NOMO-1 treated with dmso at 0.1 percent for 144 hours (cell line): ENCODE measurements around the gene LINS1.
"Not testable (repeated sequence)": the region's sequence is repeated elsewhere in the genome, so short reads cannot be mapped to it uniquely, and the experiment has no call there.

ENCODE experiments used
- DNase-seq: peaks from one replicate; lab custom pipeline; 2025; ENCODE audit not compliant: unreplicated experiment; lab: John Stamatoyannopoulos, UW

LINS1 gene

GRCh38 chr15:100601617-100602063 lies 344 bp downstream of the LINS1 start:
- DNase-seq = no peak

- peak; percentile 3 for DNase-seq
These were observed 821 bp downstream of the LINS1 start for GRCh38 chr15:100601163-100601562.

- DNase-seq = no peak
These were observed 3.3 kb downstream of the LINS1 start for GRCh38 chr15:100598655-100599054.

GRCh38 chr15:100597862-100598261 lies 4.1 kb downstream of the LINS1 start:
- no peak for DNase-seq

- no peak for DNase-seq
These were observed 5.2 kb downstream of the LINS1 start for GRCh38 chr15:100596792-100597191.

GRCh38 chr15:100595964-100596363 lies 6.0 kb downstream of the LINS1 start:
- DNase-seq = no peak

DNA sequence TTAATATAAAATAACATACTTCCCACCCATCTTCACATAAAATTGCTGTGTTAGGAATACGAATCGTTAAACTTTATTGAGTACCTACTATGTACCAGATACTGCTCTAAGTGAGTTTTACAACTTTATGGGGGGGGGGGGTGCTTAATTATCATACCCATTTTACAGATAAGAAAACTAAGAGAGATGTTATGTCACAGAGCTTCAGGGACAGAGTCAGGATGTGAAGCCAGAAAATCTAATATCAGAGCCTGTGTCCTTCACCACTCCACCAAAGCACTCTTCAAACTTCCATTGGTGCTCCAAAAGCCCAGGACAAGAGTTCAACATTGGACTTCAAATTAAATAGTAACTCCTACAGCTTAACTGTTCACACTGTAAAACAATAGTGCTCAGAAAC lies 8.6 kb downstream of the LINS1 start:
- no peak for DNase-seq

DNA sequence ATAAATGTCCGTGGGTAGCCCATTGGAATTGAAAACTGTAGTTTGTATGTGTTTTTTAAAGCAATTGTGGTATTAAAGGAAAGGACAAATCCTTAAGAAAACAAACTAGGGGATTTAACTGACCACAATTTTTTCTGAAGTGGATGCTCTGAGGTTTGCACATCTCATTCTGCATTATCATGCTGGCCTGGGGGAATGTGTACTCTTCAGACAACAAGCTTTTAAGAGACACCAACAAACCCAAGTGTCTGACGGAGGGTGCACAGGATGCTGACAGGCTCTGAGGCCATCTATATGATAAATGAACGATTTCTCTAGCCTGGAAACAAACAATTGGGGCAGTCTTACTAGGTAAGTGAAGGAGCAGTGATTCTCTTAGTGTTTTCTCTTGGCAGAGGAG lies 9.1 kb downstream of the LINS1 start:
- no peak for DNase-seq

- no peak for DNase-seq
These were observed 10.1 kb downstream of the LINS1 start for GRCh38 chr15:100591835-100592234.

DNA sequence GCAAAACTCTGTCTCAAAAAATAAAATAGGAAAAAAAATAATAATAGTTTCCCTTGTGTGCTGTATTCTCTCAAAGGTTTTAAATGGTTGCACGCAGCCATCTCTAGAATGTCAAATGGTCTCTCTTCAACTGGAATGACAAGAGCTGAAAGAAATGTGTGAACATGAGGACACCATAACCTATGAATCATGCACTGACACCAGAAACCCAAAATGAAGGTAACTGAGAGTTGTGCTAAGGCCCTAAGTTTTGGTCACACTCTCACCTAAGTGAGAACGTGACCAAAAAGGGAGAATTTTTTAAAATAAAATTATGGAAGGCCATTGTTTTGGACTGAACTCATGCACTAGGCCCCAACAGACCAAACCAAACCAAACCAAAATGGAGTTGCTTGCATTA lies 10.8 kb downstream of the LINS1 start:
- DNase-seq = not testable (repeated sequence)

DNA sequence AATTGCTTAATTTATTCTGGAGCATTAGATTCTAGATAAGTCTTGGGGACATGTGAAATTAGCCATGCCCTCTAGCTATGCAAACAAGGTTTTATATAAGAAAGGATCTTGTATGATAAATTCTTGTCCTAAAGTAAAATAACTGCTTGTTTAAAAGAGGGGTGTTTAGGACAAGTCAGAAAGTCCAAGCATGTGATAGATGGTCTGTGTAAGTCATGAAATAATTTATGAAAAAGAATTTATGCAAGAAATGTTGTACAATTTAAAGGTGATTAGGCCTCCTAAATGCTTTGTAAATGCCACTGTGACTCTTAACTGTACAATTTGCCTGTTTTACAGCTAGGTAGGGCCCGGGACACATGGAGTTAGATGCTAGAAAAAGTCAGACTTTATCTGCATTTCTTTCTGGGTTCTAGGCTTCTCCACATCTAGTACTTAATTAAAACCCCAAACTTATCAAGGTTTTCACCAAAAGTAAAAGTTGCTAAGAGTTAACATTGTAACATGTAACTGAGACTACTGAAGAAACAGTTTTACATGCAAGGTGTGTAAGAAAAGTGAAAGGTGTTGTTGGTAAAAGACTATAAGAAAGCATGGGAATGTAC lies 13.2 kb downstream of the LINS1 start:
- no peak for DNase-seq

DNA sequence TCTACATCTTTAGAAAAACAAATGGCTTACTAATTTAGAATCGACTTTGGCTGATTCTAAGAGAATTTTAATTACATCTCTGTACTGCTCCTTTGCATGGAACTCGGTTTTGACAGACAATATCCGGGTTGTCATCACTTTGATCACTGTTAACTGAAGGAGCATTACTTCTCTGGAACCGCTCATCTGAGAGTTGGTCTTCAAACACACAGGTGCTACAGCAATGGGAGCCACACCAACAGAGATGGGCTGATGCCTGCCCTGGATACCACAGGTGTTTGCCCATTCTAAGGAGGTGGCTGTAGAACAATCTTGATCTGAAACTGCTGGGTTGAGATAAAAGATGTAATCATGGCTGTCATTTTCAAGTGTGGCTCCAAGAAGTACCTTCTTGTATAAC lies 21.6 kb downstream of the LINS1 start:
- DNase-seq = no peak

DNA sequence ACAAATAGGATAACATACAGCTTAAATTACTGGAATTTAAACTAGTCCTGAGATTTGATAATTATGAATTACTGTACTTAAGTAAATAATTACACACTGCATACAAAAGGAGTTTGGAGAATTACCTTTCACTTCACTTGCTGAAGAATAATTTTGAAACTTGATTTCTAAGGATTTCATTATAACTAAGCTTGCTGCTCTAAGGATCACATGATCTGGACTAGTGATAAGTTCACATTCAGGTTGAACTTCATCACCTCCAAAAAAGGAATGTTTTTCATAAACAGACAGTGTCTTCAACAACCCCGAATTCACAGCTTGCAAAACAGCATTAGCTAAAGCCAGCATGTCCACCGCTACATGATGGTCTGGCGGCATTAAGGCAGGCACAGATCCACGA lies 28.5 kb downstream of the LINS1 start:
- DNase-seq = no peak

- no peak for DNase-seq
These were observed 29.5 kb downstream of the LINS1 start for GRCh38 chr15:100572362-100572983.

DNA sequence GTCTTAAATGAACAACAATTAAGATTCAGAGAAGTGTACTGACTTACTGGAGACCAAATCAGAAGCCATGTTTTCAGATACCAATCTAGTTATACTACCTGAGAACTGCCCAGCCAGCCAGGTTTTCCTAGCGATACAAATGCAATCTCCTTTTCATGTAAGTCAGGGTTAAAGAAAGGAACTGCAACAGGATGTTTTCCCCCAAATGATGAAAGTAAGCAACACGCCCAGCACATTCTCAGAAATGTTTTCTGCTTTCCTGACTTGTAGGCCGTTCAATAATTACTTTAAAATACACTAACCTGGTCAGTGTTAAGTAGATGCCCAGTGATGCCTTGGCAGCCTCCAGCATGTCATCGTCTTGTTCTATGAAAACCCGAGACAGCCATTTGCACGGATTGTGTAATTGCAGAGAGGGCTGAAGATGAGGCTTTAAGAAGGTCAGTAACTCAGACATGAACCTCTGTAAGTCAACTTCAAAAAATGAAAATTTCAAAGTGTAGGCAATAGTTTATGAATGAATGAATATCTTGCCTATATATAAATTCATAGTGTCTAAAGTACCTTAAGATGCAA lies 30.3 kb downstream of the LINS1 start:
- no peak for DNase-seq

DNA sequence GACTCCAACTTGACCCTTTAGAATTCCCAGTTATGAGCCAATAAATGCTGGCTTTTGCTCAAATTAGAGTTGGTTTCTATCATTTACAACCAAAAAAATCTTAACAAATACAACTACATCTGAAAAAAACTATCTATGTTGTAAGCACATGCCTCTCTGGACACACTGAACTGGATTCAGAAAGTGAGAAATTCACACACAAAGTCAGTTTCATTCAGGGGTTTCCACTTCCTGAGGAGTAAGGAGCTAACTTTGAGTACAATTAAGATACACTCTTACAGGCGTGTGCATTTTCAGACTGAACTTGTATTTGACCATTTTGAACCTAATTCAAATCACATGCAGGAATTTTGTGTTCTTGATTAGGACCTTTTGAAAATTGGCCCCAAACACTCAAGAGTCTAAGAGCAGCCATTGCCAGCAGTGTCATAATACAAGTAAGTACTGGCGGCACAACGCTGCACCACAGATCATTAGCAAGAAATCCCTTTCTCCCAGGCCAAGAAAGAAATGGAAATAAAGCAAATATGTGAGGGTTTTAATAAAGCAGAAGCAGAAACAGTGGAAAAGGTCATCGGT lies 31.2 kb downstream of the LINS1 start:
- no peak for DNase-seq

GRCh38 chr15:100570275-100570674 lies 31.7 kb downstream of the LINS1 start:
- no peak for DNase-seq

DNA sequence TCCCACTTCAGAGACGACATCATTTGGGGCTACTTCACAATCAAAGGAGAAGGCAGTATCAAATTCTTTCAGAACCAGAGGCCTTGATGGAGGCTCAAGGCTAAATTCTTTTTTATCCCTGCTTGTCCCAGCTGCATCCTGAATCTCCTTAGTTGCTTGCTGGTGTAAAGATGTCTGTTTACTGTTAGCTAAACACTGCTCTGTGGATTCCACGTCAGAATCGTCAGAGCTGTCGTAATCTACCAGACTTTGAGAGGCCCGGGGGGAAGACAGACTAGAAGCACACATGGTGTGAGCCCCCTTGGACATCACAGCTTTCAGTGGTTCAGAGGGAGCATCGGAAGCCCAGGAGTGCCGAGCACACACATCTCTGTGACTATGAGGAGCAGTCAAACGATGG lies 32.6 kb downstream of the LINS1 start:
- DNase-seq = no peak

DNA sequence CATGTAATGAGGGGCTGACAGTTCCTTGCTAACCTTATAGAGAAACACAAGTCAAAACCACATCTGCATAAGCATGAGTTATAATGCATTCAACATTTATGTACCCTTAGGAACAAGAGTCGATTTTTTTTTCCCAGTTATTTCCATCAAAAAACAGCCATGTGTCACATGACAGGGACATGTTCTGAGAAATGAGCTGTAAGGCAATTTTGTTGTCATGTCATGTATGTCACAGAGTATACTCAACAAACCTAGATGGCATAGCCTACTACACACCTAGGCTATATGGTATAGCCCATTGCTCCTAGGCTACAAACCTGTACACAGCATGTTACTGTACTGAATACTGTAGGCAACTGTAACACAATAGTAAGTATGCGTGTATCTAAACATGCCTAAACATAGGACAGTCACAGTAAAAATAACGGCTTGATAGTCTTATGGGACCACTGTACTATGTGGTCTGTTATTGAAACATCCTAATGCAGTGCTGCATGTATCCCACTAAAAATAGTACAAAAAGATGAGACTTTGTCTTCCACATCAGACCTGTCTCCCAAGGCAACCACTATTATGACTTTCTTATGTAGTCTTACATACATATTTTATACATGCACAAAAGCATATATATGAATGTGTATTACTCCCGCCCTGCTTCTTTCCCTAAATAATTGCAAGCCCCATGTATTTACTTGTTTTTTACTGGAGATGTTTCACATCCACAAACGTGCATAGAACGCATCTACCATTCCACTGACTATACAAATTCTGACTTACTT lies 34.9 kb downstream of the LINS1 start:
- no peak for DNase-seq

DNA sequence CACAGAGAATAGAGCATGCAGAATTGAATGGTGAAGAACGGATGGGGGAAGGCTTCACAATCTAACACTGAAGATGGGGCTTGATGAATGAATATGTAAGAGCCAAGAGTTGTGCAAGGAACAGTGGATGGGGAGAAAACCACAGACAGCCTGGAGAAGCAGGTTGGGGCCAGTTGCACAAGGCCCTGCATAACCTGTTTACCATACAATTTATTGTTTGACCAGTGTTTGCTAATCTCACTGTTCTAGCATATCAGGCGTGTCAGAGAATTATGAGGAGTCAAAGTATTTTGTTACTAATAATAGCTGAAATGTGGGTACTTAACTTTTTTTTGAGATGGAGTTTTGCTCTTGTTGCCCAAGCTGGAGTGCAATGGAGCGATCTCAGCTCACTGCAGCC lies 36.4 kb downstream of the LINS1 start:
- peak; percentile 64 for DNase-seq

DNA sequence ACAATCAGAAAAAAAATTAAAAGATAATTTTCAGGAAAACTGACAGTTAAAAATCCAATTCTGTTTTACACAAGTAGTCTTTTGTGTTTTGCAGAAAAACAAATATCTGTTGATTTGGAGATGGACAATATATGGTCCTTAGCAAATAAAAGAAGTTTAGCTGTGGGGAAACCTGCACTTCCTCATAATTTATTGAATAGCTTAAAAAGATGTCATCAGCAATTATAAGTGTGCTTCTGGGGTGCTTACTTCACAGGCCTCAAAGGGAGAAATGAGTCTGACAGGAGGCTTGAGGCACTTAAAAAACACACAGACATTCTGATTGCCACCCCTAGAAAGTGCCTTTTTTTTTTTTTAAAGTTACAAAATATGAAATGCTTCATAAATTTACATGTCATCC lies 41.7 kb downstream of the LINS1 start:
- peak; percentile 68 for DNase-seq

DNA sequence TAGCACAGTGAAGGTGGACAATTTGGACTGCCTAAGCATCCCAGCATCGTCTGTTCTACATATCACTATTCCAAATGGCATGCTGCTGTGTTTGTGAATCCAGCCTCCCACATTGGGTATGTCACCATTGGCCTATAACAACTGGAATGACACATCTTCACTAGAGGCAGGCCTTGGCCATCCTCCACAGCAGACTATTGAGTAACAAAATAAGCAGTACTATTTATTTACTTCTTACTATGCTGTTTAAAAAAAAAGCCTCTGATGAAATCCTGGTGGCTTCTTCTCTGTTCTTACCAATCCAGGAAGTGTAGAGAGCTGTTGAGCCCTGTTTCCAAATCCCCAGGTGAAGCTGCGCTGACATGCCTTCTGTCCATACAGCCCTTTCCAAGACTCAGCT lies 42.7 kb downstream of the LINS1 start:
- DNase-seq = peak; percentile 84
